SH-SY5Y (cell line): Measurements from ENCODE around the gene KDELR3.

Experiments
- GATA2 ChIP-seq: IDR thresholded peaks from 2 replicates; pipeline ENCODE4 v1.6.1; 2011; ENCODE audit warnings: mild to moderate bottlenecking, low read depth, low read length
- GATA3 ChIP-seq: IDR thresholded peaks from 2 replicates; pipeline ENCODE4 v1.6.1; 2011; ENCODE audit warnings: low read depth, mild to moderate bottlenecking, low read length, moderate library complexity

GRCh38 chr22:38441620-38442287 is 26.1 kb upstream of the KDELR3 start:
- TF ChIP-seq GATA3: no peak
- TF ChIP-seq GATA2: no peak
